AG09309 (cell line): ENCODE results near the gene MAN2A2.

ENCODE experiments used
- DNase-seq: peaks from one replicate; pipeline ENCODE4 v3.0.0-alpha.2; 2010; ENCODE audit warnings: low read depth
- H3K4me3 ChIP-seq: 2 replicates; pipeline ENCODE4 v1.5.1; 2011; ENCODE audit warnings: mild to moderate bottlenecking, low read depth, low read length, moderate library complexity; ENCODE audit not compliant: control insufficient read depth
- TF ChIP-seq, protein P1 (sequence below): IDR thresholded peaks from 2 replicates; pipeline ENCODE4 v1.5.1; 2011; ENCODE audit warnings: mild to moderate bottlenecking, low read depth, low read length, inconsistent platforms; ENCODE audit not compliant: insufficient read depth, control insufficient read depth; ENCODE audit errors: missing control alignments

Gene MAN2A2

DNA sequence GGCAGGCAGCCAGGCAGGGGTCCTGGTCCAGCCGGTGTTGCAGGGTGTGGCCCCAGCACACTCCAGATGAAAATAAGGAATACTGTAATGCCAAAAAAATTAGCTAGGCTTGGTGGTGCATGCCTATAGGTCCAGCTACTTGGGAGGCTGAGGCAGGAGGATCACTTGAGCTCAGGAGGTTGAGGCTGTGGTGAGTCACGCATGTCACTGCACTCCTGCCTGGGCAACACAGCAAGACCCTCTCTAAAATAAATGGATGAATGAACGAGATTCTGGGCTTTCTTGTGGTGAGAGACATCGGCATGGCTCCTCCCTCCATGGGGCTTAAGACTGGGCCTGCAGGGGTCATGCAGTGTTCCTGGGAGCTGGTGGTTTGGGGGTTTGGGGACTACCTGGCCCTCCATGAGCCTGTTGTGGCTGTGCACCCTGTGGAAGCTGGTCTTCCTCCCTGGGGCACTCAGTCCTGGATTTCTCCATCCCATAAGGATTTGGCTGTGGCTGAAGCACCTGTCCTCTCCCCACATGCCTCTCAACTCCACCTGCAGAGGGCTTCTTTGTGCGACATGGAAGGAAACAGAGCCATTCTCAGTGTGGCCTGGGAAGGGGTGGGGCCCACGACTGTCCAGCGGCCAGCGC is 44.0 kb downstream of the MAN2A2 start:
- TF ChIP-seq, protein P1, sequence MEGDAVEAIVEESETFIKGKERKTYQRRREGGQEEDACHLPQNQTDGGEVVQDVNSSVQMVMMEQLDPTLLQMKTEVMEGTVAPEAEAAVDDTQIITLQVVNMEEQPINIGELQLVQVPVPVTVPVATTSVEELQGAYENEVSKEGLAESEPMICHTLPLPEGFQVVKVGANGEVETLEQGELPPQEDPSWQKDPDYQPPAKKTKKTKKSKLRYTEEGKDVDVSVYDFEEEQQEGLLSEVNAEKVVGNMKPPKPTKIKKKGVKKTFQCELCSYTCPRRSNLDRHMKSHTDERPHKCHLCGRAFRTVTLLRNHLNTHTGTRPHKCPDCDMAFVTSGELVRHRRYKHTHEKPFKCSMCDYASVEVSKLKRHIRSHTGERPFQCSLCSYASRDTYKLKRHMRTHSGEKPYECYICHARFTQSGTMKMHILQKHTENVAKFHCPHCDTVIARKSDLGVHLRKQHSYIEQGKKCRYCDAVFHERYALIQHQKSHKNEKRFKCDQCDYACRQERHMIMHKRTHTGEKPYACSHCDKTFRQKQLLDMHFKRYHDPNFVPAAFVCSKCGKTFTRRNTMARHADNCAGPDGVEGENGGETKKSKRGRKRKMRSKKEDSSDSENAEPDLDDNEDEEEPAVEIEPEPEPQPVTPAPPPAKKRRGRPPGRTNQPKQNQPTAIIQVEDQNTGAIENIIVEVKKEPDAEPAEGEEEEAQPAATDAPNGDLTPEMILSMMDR: no peak
- no peak overlapping the region for H3K4me3 ChIP-seq
- no peak for DNase-seq

DNA sequence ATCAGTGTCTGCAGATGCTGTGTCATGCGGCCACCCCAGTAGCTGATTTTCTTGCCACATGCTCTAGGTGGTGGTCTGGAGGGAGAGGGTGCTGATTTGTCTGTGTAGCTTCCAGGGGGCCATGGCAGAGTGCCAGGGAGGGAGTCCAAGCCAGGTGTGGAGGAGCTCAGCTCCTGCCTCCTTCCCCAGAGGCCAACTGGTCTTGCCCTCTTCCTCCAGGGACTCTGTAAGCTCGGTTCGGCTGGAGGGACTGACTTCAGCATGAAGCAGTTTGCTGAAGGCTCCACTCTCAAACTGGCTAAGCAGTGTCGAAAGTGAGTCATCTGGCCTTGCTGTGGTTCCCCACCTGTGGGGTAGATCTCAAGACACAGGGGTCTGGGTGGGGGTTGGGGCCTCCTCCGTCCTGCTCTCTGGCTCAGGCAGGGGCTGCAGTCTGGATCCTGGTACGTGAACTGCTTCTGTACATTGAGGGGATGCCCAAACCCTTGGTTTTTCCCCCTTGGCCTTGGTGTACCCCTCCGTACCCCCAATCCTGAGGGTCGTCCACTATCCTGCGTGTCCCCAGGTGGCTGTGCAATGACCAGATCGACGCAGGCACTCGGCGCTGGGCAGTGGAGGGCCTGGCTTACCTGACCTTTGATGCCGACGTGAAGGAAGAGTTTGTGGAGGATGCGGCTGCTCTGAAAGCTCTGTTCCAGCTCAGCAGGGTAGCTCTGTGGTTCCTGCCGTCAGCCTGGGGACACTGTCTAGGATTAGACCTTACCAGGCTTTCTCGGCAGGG is 44.7 kb downstream of the MAN2A2 start:
- TF ChIP-seq, protein P1: no peak
- DNase-seq: no peak
- H3K4me3 ChIP-seq: no peak overlapping the region

DNA sequence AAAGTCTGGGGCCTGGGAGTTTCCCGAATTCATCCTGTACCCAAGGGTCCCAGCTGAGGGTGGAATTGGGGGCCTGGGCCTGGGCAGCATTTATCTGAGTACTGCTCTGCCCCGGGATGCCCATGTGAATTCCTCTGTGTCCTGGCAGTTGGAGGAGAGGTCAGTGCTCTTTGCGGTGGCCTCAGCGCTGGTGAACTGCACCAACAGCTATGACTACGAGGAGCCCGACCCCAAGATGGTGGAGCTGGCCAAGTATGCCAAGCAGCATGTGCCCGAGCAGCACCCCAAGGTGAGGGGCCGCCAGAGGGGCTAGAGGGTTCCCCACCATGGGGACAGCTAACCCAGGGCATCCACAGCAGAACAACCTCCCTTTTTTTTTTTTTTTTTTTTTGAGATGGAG is 45.4 kb downstream of the MAN2A2 start:
- DNase-seq: no peak
- TF ChIP-seq, protein P1: no peak
- no peak overlapping the region for H3K4me3 ChIP-seq

DNA sequence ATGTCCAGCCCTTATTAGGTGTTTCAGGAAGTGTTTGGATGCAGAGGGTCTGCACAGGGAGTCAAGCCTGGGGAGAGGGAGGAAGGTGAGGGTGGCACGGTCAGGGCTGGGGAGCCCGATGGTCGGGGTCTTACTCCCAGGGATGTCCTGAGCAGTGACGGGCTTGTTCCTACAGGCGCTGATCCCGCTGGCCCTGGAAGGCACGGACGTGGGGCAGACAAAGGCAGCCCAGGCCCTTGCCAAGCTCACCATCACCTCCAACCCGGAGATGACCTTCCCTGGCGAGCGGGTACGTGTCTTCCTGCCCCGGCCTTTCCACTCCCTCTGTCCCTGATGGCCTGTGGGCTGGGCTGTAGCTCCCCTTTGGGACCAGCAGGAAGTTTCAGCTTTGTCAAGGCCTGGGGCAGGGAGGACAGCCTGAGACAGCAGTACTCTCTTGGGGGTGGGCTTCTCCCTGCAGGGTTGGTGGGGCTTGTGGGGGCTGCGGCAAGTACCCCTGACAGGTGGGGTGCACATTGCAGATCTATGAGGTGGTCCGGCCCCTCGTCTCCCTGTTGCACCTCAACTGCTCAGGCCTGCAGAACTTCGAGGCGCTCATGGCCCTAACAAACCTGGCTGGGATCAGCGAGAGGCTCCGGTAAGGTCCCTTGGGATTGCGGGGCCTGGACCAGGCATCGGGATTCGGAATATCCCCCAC is 47.0 kb downstream of the MAN2A2 start:
- no peak for DNase-seq
- TF ChIP-seq, protein P1: no peak
- H3K4me3 ChIP-seq: no peak overlapping the region

DNA sequence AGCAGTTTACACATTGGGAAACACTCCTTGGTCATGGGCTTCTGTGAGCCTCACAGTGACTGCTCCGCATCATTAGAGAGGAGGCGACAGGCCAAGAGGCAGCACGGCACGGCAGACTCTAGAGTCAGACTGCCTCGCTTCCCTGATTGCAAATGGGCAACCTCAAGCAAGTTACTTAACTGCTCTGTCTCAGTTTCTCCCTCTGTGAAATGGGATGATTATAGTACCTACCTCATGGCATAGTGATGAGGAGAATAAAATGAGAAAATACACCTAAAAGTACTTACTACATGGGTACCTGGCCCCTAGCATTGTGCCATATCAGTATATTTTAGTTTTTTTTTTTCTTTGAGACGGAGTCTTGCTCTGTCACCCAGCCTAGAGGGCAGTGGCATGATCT is 47.6 kb downstream of the MAN2A2 start:
- no peak for DNase-seq
- H3K4me3 ChIP-seq: no peak overlapping the region
- TF ChIP-seq, protein P1: no peak

DNA sequence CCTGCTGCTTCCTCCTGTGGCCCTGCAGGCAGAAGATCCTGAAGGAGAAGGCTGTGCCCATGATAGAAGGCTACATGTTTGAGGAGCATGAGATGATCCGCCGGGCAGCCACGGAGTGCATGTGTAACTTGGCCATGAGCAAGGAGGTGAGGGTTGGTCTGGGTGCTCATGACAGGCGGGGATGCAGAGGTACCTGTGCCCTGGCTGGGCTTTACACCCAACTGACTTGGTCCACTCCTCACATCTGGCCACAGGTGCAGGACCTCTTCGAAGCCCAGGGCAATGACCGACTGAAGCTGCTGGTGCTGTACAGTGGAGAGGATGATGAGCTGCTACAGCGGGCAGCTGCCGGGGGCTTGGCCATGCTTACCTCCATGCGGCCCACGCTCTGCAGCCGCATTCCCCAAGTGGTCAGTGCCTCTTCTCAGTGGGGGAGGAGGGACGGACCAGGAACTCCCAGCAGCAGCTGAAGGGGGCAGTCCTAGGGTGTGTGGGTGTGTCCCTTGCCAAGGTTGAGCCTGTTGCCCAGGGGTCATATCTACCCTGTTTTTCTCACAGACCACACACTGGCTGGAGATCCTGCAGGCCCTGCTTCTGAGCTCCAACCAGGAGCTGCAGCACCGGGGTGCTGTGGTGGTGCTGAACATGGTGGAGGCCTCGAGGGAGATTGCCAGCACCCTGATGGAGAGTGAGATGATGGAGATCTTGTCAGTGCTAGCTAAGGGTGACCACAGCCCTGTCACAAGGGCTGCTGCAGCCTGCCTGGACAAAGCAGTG is 50.0 kb downstream of the MAN2A2 start:
- DNase-seq: no peak
- no peak overlapping the region for H3K4me3 ChIP-seq
- TF ChIP-seq, protein P1: no peak
